ENCODE data around the gene CLEC11A.
"Not testable (repeated sequence)": the region's sequence is repeated elsewhere in the genome, so short reads cannot be mapped to it uniquely, and the experiment has no call there.

- TF ChIP-seq CTCF (conservative IDR thresholded peaks at IDR 0.05; ENCODE audit: low read length); EZH2phosphoT487 (IDR thresholded peaks at IDR 0.05; ENCODE audit: borderline replicate concordance, low read depth, low read length): not testable (repeated sequence)
Observed at GRCh38 chr19:50773454-50773853, 50.3 kb downstream of the CLEC11A start.

All from OCI-LY7 (cell line).